SU-DHL-6 (cell line): ENCODE results near the gene TLR1.

ENCODE experiments used
- H2AFZ ChIP-seq: fragments of 200-600 bp; sonication (generic); 2 replicates; pipeline ENCODE4 v1.6.1; 2014; ENCODE audit warnings: low read depth, mild to moderate bottlenecking, moderate library complexity, mixed read lengths, antibody characterized with exemption, low read length; ENCODE audit not compliant: severe bottlenecking
- H3F3A ChIP-seq: fragments of 200-600 bp; shearing (Covaris generic); 2 replicates; pipeline ENCODE4 v1.6.0; 2016; ENCODE audit warnings: antibody characterized with exemption, mild to moderate bottlenecking; ENCODE audit not compliant: insufficient read depth
- H3K27ac ChIP-seq: fragments of 200-600 bp; sonication (generic); 2 replicates; pipeline ENCODE4 v1.5.1; 2016; ENCODE audit warnings: low read depth, mild to moderate bottlenecking, low read length, moderate library complexity, mixed read lengths
- H3K27me3 ChIP-seq: fragments of 200-600 bp; sonication (generic), shearing (Covaris generic); 2 replicates; pipeline ENCODE4 v1.6.0; 2014; ENCODE audit warnings: mild to moderate bottlenecking, low read length
- H3K36me3 ChIP-seq: fragments of 200-600 bp; sonication (generic); 2 replicates; pipeline ENCODE4 v1.6.1; 2014; ENCODE audit warnings: mild to moderate bottlenecking, low read length, mixed read lengths
- H3K4me2 ChIP-seq: fragments of 300-600, 200-600 bp; shearing (Covaris generic), sonication (generic); 2 replicates; pipeline ENCODE4 v1.6.0; 2014; ENCODE audit warnings: low read length, low read depth, mild to moderate bottlenecking; ENCODE audit not compliant: poor library complexity, severe bottlenecking
- H3K4me3 ChIP-seq: fragments of 200-600 bp; sonication (generic); 2 replicates; pipeline ENCODE4 v1.5.1; 2014; ENCODE audit warnings: antibody characterized with exemption, low read length, mild to moderate bottlenecking, mixed read lengths; ENCODE audit not compliant: insufficient read depth, poor library complexity, severe bottlenecking
- H3K79me2 ChIP-seq: fragments of 200-600 bp; sonication (generic); 2 replicates; pipeline ENCODE4 v1.6.1; 2014; ENCODE audit warnings: mild to moderate bottlenecking, low read length, moderate library complexity; ENCODE audit not compliant: insufficient read depth
- H3K9ac ChIP-seq: fragments of 200-600 bp; sonication (generic); 2 replicates; pipeline ENCODE4 v1.7.0; 2014; ENCODE audit warnings: mild to moderate bottlenecking, low read length
- H3K9me2 ChIP-seq: fragments of 200-600 bp; sonication (generic); replicated peaks from 2 replicates; pipeline ENCODE4 v1.6.1; 2014; ENCODE audit warnings: low read length; ENCODE audit not compliant: insufficient read depth
- H3K9me3 ChIP-seq: fragments of 200-600 bp; sonication (generic); 2 replicates; pipeline ENCODE4 v1.6.1; 2014; ENCODE audit warnings: low read length, mixed read lengths; ENCODE audit not compliant: insufficient read depth
- H4K20me1 ChIP-seq: fragments of 200-600 bp; sonication (generic); 2 replicates; pipeline ENCODE4 v1.6.1; 2014; ENCODE audit warnings: low read depth, mild to moderate bottlenecking, antibody characterized with exemption, low read length, moderate library complexity, mixed read lengths
- CTCF ChIP-seq: fragments of 200-600 bp; sonication (generic); IDR thresholded peaks from one replicate; pipeline ENCODE4 v1.5.1; 2017; ENCODE audit warnings: antibody characterized with exemption, mild to moderate bottlenecking, low read length, moderate library complexity; ENCODE audit not compliant: insufficient read depth, poor library complexity, severe bottlenecking
- EZH2phosphoT487 ChIP-seq: fragments of 200-600 bp; sonication (generic), shearing (Covaris generic); conservative IDR thresholded peaks from 2 replicates; pipeline ENCODE4 v1.6.1; 2018; ENCODE audit warnings: mild to moderate bottlenecking, antibody characterized with exemption, low read length, moderate library complexity, mixed read lengths

The TLR1 gene

GRCh38 chr4:38759790-38760122, 44.8 kb downstream of the TLR1 start:
- no peaks in the 10 kb centered on the region for H3K36me3 ChIP-seq
- peaks cover 45% of the 10 kb centered on the region for H3F3A ChIP-seq
- H3K27me3 ChIP-seq: no peaks in the 10 kb centered on the region
- no peaks in the 10 kb centered on the region for H3K9me2 ChIP-seq
- peak overlapping the region; percentile 31 for H3K4me3 ChIP-seq
- H3K79me2 ChIP-seq: no peaks in the 10 kb centered on the region; the same call in 1 of the 2 replicates
- TF ChIP-seq CTCF (no peak), EZH2phosphoT487 (no peak)
- H3K4me2 ChIP-seq: peak overlapping the region; percentile 84
- H3K9me3 ChIP-seq: no peaks in the 10 kb centered on the region
- peak overlapping the region; percentile 74 for H3K9ac ChIP-seq
- peak overlapping the region; percentile 99 for H3K27ac ChIP-seq
- peak overlapping the region; percentile 57 for H2AFZ ChIP-seq
- no peaks in the 10 kb centered on the region for H4K20me1 ChIP-seq

GRCh38 chr4:38759113-38759789, 45.3 kb downstream of the TLR1 start:
- TF ChIP-seq EZH2phosphoT487 (no peak), CTCF (peak; percentile 50)
- H3K4me2 ChIP-seq: peak overlapping the region; percentile 84
- H3K27ac ChIP-seq: peak overlapping the region; percentile 99
- no peaks in the 10 kb centered on the region for H3K27me3 ChIP-seq
- H2AFZ ChIP-seq: peak overlapping the region; percentile 57
- H4K20me1 ChIP-seq: no peaks in the 10 kb centered on the region
- H3K4me3 ChIP-seq: no peak overlapping the region
- H3K36me3 ChIP-seq: no peaks in the 10 kb centered on the region
- H3K9ac ChIP-seq: peak overlapping the region; percentile 74
- no peaks in the 10 kb centered on the region for H3K9me2 ChIP-seq
- no peaks in the 10 kb centered on the region; the same call in 1 of the 2 replicates for H3K79me2 ChIP-seq
- H3F3A ChIP-seq: peaks cover 40% of the 10 kb centered on the region
- H3K9me3 ChIP-seq: no peaks in the 10 kb centered on the region

GRCh38 chr4:38757945-38758600, 46.5 kb downstream of the TLR1 start:
- Histone ChIP-seq H4K20me1 (no peaks in the 10 kb centered on the region), H3K36me3 (no peaks in the 10 kb centered on the region), H3F3A (peaks cover 29% of the 10 kb centered on the region), H3K79me2 (no peaks in the 10 kb centered on the region), H2AFZ (peak overlapping the region; percentile 72), H3K9ac (peak overlapping the region; percentile 74), H3K27ac (peak overlapping the region; percentile 99), H3K9me3 (no peaks in the 10 kb centered on the region), H3K9me2 (no peaks in the 10 kb centered on the region), H3K4me3 (no peak overlapping the region), H3K4me2 (peak overlapping the region; percentile 84), H3K27me3 (no peaks in the 10 kb centered on the region)
- TF ChIP-seq EZH2phosphoT487: no peak
- TF ChIP-seq CTCF: peak; percentile 68
